Gastroesophageal sphincter (tissue), 4 donors: ENCODE data around the gene BCL2. TPM values are rescaled to one million over a fixed set of nuclear protein-coding genes. Genes with fewer than 3 reads are reported as not detected.
"Not testable (repeated sequence)": the region's sequence is repeated elsewhere in the genome, so short reads cannot be mapped to it uniquely, and the experiment has no call there.

Source experiments
- ATAC-seq: fragments of 150-250 bp; one replicate; pipeline ENCODE4 v1.9.1; 2016; ENCODE audit warnings: mild to moderate bottlenecking, moderate library complexity
- H3K27ac ChIP-seq, 4 donors: fragments of 200-600 bp; sonication (generic) in 3 of 4; 1 replicate in 3 of 4; 2 replicates in 1 of 4; pipeline ENCODE4 v1.5.1; 2016 to 2019
- H3K27me3 ChIP-seq: fragments of 200-600 bp; sonication (generic); one replicate; pipeline ENCODE4 v1.5.1; 2019
- H3K36me3 ChIP-seq, 2 donors: fragments of 200-600 bp; sonication (generic); one replicate each; pipeline ENCODE4 v1.5.1; 2019; ENCODE audit warnings: control low read depth in 1 of 2
- H3K4me1 ChIP-seq, 3 donors: fragments of 200-600 bp; sonication (generic); 1 replicate in 2 of 3; 2 replicates in 1 of 3; pipeline ENCODE4 v1.5.1; 2016 to 2019; ENCODE audit warnings: control low read depth in 2 of 3
- H3K4me3 ChIP-seq, 2 donors: fragments of 200-600 bp; sonication (generic); one replicate each; pipeline ENCODE4 v1.5.1; 2019; ENCODE audit warnings: mild to moderate bottlenecking in 1 of 2, moderate library complexity in 1 of 2
- H3K9me3 ChIP-seq, 3 donors: fragments of 200-600 bp; sonication (generic); one replicate each; pipeline ENCODE4 v1.5.1; 2017 to 2019; ENCODE audit warnings: control low read depth in 2 of 3
- EP300 ChIP-seq: sonication (generic); formaldehyde crosslinking; IDR thresholded peaks from one replicate; pipeline ENCODE4 v1.6.1; 2017; ENCODE audit warnings: antibody characterized with exemption, mild to moderate bottlenecking
- POLR2A ChIP-seq, 2 donors: fragments of 450-650 bp; IDR thresholded peaks; one replicate each; pipeline ENCODE4 v1.6.1; 2017; ENCODE audit warnings: antibody characterized with exemption in 2 of 2, mild to moderate bottlenecking in 2 of 2, moderate library complexity in 1 of 2
- POLR2AphosphoS5 ChIP-seq: sonication (generic); formaldehyde crosslinking; IDR thresholded peaks from one replicate; pipeline ENCODE4 v1.6.1; 2017; ENCODE audit warnings: antibody characterized with exemption
- WGBS, 2 donors: methylation state at CpG; one replicate each; pipeline ENCODE4 v1.1.5; 2018; ENCODE audit warnings: low coverage in 1 of 2; 5-methylcytosine and 5-hydroxymethylcytosine counted together
- total RNA-seq, 4 donors: library from RNA; depleted of rRNA; stranded (reverse); fragments of >200 nt; gene quantifications; one replicate each; pipeline ENCODE4 v1.1.0, GENCODE V29; 2016
- TF ChIP-seq, protein P1 (sequence below), 4 experiments: fragments of 200-600 bp in 2 of 4; fragments of 450-650 bp in 2 of 4; sonication (generic) in 1 of 4; IDR thresholded peaks; one replicate each; pipeline ENCODE4 v1.5.1; 2017 to 2019; ENCODE audit warnings: antibody characterized with exemption in 4 of 4, mild to moderate bottlenecking in 2 of 4, moderate library complexity in 2 of 4

The BCL2 gene
- total RNA-seq, 4 donors from 2014 or later, result 31.2 to 41.7 (median 32.7) TPM

DNA sequence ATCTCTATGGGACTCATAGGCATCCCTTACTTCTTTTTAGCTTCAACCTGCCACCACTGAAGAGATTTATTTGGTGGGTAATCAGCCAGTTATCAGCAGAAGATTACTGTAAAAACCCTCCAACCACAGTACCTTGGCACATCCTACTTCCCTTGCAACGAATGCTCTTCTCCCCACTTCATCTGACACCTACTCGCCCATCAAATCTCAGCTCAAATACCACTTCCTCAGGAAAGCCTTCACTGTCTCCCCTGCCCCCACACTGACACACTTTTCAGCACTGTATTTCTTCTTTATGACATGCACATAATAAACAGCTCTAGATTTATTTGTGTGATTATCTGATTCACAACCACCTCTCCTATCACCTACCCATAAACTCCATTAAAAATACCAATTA lies 44.4 kb upstream of the BCL2 start:
- peaks cover 0 to 37% of the 10 kb centered on the region in 2 donors for H3K36me3 ChIP-seq
- no peaks in the 10 kb centered on the region for H3K9me3 ChIP-seq
- ATAC-seq, result no peak
- H3K27ac ChIP-seq, result no peak overlapping the region
- TF ChIP-seq, protein P1, sequence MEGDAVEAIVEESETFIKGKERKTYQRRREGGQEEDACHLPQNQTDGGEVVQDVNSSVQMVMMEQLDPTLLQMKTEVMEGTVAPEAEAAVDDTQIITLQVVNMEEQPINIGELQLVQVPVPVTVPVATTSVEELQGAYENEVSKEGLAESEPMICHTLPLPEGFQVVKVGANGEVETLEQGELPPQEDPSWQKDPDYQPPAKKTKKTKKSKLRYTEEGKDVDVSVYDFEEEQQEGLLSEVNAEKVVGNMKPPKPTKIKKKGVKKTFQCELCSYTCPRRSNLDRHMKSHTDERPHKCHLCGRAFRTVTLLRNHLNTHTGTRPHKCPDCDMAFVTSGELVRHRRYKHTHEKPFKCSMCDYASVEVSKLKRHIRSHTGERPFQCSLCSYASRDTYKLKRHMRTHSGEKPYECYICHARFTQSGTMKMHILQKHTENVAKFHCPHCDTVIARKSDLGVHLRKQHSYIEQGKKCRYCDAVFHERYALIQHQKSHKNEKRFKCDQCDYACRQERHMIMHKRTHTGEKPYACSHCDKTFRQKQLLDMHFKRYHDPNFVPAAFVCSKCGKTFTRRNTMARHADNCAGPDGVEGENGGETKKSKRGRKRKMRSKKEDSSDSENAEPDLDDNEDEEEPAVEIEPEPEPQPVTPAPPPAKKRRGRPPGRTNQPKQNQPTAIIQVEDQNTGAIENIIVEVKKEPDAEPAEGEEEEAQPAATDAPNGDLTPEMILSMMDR (IDR thresholded peaks at IDR 0.05), result no peak
- TF ChIP-seq EP300 (no peak), POLR2A (IDR thresholded peaks at IDR 0.05) (no peak)
- 69 to 71% methylated on average over 2 of the region's 2 CpGs for WGBS, 2 donors
- no peak overlapping the region for H3K4me3 ChIP-seq
- H3K27me3 ChIP-seq, result no peaks in the 10 kb centered on the region
- peaks cover 0 to 34% (median 9%) of the 10 kb centered on the region in 3 donors for H3K4me1 ChIP-seq

- Histone ChIP-seq H3K4me1 (peaks cover 0 to 30% (median 9%) of the 10 kb centered on the region in 3 donors), H3K36me3 (peaks cover 0 to 43% of the 10 kb centered on the region in 2 donors)
- WGBS, 2 donors, result no CpG with 5 or more reads among the region's 2 CpGs
- not testable (repeated sequence) for H3K27ac ChIP-seq, H3K27me3 ChIP-seq, H3K9me3 ChIP-seq, ATAC-seq, H3K4me3 ChIP-seq
These were observed 43.9 kb upstream of the BCL2 start for GRCh38 chr18:63363420-63363819.

DNA sequence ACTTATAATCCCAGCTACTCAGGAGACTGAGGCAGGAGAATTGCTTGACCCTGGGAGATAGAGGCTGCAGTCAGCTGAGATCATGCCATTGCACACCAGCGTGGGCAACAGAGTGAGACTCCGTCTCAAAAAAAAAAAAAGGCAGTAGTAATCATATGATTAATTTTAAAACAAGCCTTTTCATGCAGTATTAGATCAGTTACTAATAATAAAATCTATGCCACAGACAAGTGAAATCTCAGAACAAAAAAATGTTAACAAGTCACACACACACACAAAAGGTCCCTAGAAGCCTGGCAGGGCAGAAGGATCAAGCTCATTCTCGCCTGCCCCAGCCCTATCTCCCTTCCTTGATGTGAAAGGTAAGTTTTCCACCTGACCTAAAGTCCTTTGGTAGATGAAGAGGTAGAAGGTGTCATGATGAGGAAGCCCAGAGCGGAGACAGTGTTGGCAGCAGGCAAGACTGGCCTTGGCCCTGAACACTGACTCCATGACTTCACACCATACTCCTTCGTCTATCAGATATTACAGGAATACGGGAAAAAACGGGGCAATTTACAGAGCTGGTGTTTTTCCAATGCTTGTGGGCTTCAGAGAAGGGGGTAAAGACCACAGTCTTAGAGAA lies 36.8 kb upstream of the BCL2 start:
- Histone ChIP-seq H3K4me3 (no peak overlapping the region), H3K9me3 (no peaks in the 10 kb centered on the region), H3K27me3 (no peaks in the 10 kb centered on the region), H3K36me3 (peaks cover 6 to 98% of the 10 kb centered on the region in 2 donors), H3K27ac (no peak overlapping the region), H3K4me1 (no peaks in the 10 kb centered on the region)
- no peak for TF ChIP-seq EP300
- TF ChIP-seq, protein P1 (IDR thresholded peaks at IDR 0.05), result no peak
- TF ChIP-seq POLR2A (IDR thresholded peaks at IDR 0.05), result no peak
- no peak for TF ChIP-seq POLR2AphosphoS5
- no peak for ATAC-seq
- WGBS, 2 donors, result 74 to 76% methylated on average over 5 to 7 of the region's 7 CpGs

DNA sequence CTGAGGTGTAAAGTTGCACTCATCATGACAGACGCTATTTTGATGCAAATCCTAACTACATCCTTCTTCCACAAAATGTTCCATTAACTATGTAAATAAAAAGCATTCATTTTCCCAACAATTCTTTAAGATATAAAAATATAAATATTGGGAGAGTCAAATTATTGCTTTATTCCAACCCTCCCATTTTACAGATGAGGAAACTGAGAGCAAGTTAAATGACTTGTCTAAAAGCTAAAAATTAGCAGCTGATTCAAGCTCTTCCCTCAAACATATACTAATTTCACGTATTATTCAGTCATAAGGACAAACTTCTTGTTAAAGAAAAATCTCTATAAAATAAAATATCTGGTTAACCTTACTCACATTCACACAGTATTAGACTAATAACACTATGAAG lies 30.7 kb upstream of the BCL2 start:
- no peak for ATAC-seq
- no peak overlapping the region for H3K27ac ChIP-seq
- WGBS, 2 donors, result 45 to 50% methylated on average over 2 of the region's 2 CpGs
- TF ChIP-seq, protein P1 (IDR thresholded peaks at IDR 0.05), result no peak
- no peak for TF ChIP-seq POLR2AphosphoS5
- no peak for TF ChIP-seq EP300
- H3K4me3 ChIP-seq, result no peak overlapping the region
- H3K9me3 ChIP-seq, result no peaks in the 10 kb centered on the region
- no peaks in the 10 kb centered on the region for H3K27me3 ChIP-seq
- peaks cover 0 to 18% (median 3%) of the 10 kb centered on the region in 3 donors for H3K4me1 ChIP-seq
- peaks cover 6 to 99% of the 10 kb centered on the region in 2 donors for H3K36me3 ChIP-seq

GRCh38 chr18:63348508-63349136 lies 29.1 kb upstream of the BCL2 start:
- peaks cover 0 to 26% (median 3%) of the 10 kb centered on the region in 3 donors for H3K4me1 ChIP-seq
- no peak for ATAC-seq
- H3K27ac ChIP-seq, result no peak overlapping the region
- H3K4me3 ChIP-seq, result no peak overlapping the region
- H3K27me3 ChIP-seq, result no peaks in the 10 kb centered on the region
- TF ChIP-seq, protein P1 (IDR thresholded peaks at IDR 0.05), result no peak
- TF ChIP-seq POLR2AphosphoS5, result no peak
- no peak for TF ChIP-seq POLR2A (IDR thresholded peaks at IDR 0.05)
- TF ChIP-seq EP300, result no peak
- 90% methylated on average over 4 to 6 of the region's 7 CpGs for WGBS, 2 donors
- H3K9me3 ChIP-seq, result no peaks in the 10 kb centered on the region
- peaks cover 0 to 99% of the 10 kb centered on the region in 2 donors for H3K36me3 ChIP-seq
